SU-DHL-6 (cell line): Measurements from ENCODE around the gene RBCK1.

Experiments
- EZH2phosphoT487 ChIP-seq: fragments of 200-600 bp; sonication (generic), shearing (Covaris generic); conservative IDR thresholded peaks from 2 replicates; pipeline ENCODE4 v1.6.1; 2018; ENCODE audit warnings: mild to moderate bottlenecking, antibody characterized with exemption, low read length, moderate library complexity, mixed read lengths
- TF ChIP-seq, protein P1 (sequence below): fragments of 200-600 bp; sonication (generic); IDR thresholded peaks from one replicate; pipeline ENCODE4 v1.5.1; 2017; ENCODE audit warnings: antibody characterized with exemption, mild to moderate bottlenecking, low read length, moderate library complexity; ENCODE audit not compliant: insufficient read depth, poor library complexity, severe bottlenecking

DNA sequence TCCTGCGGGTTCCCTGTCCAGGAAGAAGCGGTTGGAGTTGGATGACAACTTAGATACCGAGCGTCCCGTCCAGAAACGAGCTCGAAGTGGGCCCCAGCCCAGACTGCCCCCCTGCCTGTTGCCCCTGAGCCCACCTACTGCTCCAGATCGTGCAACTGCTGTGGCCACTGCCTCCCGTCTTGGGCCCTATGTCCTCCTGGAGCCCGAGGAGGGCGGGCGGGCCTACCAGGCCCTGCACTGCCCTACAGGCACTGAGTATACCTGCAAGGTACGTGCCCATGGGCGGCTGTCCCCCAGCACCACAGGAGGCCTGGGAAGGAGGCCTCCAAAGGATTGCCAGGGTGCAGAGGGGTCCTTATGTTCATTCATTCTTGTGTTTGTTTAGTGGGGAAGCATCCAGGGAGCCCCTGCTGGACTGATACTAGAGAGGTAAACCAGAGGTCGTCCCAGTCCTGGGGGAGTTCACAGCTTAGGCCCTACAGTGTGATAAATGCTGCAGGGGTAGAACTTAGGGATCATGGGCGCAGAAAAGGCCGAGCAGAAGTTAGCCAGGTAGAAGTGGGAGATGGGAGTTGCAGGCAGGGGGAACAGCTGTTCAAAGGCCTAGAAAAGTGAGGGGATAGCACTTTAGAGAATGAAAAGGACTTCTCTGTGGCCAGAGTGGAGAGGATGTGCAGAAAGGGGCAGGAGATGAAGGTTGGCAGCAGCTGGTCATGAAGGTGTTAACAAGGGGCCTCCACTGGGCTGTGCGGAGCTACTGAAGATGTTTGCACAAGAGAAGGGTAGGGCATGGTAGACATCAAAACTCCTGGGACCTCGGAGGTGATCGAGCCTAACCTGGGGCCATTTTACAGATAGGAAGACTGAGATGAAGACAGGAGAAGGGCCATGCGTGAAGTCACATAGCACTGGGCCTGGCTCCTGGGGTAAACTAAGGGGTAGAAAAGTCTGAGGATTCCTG is 19.8 kb upstream of the RBCK1 start:
- TF ChIP-seq, protein P1, sequence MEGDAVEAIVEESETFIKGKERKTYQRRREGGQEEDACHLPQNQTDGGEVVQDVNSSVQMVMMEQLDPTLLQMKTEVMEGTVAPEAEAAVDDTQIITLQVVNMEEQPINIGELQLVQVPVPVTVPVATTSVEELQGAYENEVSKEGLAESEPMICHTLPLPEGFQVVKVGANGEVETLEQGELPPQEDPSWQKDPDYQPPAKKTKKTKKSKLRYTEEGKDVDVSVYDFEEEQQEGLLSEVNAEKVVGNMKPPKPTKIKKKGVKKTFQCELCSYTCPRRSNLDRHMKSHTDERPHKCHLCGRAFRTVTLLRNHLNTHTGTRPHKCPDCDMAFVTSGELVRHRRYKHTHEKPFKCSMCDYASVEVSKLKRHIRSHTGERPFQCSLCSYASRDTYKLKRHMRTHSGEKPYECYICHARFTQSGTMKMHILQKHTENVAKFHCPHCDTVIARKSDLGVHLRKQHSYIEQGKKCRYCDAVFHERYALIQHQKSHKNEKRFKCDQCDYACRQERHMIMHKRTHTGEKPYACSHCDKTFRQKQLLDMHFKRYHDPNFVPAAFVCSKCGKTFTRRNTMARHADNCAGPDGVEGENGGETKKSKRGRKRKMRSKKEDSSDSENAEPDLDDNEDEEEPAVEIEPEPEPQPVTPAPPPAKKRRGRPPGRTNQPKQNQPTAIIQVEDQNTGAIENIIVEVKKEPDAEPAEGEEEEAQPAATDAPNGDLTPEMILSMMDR = no peak
- TF ChIP-seq EZH2phosphoT487 = no peak
